CD4-positive, alpha-beta T cell treated with Interleukin-21 for 1 hour (primary cell): Measurements from ENCODE around the gene GABRB2.

Experiments used
- DNase-seq: peaks from one replicate; pipeline ENCODE4 v3.0.0-alpha.2; 2020

GABRB2 gene

GRCh38 chr5:161467703-161468102 lies 78.8 kb downstream of the GABRB2 start:
- no peak for DNase-seq

DNA sequence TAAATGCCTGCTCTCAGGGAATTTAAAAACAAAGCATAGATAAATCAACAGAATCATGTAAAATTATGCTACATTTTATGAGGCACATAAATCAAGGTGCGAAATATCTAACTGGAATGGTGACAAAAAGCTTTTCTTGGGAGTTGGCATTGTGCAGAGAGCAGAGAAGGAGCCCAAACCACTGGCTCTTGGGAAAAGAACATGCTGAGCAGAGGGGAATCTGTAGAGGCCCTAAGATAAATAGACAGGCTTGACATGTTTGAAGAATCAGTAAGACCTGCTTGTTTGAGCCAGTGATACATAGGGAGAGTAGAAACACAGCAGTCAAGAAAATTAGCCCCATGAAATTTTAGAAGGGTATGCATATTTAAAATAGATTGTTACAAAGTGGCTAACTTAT lies 85.8 kb downstream of the GABRB2 start:
- DNase-seq: no peak

GRCh38 chr5:161446655-161447054 lies 99.9 kb downstream of the GABRB2 start:
- DNase-seq: no peak

DNA sequence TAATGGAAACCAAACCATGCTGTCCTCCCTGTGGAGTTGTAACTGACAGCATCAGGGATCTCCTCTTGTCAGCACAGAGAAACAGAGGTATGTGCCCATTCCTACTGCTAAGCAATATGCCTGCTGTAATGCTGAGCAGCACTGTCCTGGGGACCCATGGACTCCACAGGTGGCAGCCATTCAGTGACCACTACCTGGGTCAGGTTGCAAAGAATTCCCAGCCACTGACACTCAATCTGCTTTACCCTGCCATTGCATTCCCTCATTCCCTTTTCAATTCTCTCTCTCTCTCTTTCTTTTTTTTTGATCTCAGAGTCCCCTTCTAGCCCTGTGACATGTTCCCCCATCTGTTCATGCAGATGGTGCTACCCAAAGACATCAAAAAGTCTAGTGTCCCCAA lies 104.1 kb downstream of the GABRB2 start:
- no peak for DNase-seq

DNA sequence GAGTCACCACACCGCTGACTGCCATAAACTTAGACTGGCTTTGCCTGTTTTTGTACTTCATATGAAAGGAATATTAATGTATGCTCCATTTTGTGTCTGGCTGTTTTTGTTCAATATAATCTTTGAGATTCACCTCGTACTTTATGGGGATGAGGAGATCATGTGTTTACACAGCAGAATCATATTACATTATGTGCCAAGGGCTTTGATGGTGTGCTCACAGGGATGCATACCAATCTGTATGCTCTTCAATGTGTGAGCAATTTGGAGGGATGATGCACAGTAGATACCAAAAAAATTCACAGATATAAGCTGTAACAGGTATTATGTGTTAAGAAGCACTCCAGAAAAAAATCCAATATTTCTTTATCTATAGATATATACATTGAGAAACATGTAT lies 113.7 kb downstream of the GABRB2 start:
- no peak for DNase-seq

GRCh38 chr5:161431963-161432362 lies 114.6 kb downstream of the GABRB2 start:
- no peak for DNase-seq

GRCh38 chr5:161421067-161421466 lies 125.5 kb downstream of the GABRB2 start:
- no peak for DNase-seq

GRCh38 chr5:161420521-161420920 lies 126.0 kb downstream of the GABRB2 start:
- no peak for DNase-seq

DNA sequence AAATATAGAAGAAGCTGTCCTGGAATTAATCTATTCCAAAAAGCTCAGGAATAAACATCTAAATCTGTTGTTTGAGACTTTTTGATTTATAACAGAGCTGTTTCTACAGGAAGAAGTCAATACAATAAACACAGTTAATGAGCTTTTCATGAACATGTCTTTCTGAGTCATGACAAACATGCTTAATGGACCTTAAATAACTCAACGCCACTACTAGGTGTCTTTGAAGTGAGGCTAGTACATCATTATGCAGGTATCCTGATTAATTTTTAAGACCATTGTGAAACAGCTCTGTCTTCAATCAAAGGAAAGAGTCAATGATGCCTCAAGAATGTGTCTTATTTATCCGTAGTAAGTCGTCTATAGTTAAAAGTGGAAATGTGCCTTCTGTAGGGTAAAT lies 131.6 kb downstream of the GABRB2 start:
- no peak for DNase-seq

DNA sequence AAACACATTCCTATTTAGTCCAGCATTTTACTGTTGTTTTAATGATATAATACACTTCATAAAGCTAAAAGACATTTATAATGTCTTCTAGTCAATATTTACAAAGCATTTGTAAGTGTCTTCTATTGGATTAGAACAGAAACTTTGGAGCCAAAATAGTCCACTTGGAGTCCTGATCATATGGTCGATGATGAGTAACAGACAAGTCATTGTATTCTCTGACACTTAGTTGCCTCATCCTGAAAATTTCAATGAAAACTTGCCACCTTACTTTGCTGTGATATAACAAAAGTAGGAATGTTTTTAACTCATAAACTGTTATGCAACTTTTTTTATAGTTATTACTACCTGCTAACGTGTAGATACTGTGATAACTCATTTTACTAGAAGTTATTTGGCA lies 132.5 kb downstream of the GABRB2 start:
- DNase-seq: no peak

- no peak for DNase-seq
Measured at GRCh38 chr5:161412792-161413191, 133.7 kb downstream of the GABRB2 start.

GRCh38 chr5:161411156-161411555 lies 135.4 kb downstream of the GABRB2 start:
- DNase-seq: no peak

DNA sequence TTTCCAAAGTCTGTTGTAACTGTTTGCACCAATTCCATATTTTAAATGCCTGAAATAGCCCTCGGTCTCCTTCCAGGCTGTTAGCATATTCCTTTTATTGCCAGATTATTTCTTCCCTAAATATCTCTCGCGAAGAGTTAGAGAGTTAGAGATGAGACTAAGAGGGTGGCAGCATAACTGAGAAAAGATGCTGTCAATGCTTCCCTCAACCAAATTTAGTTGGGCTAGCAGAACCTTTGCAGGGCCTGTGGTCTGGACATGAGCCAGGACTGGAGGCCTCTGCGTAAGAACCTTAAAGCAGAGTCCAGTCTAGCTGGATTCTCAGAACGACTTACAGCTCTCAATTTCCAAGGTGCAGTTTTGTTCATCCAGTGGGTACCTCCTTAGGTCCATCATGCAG lies 135.9 kb downstream of the GABRB2 start:
- no peak for DNase-seq

- no peak for DNase-seq
Measured at GRCh38 chr5:161409471-161409870, 137.1 kb downstream of the GABRB2 start.

GRCh38 chr5:161406880-161407279 lies 139.6 kb downstream of the GABRB2 start:
- no peak for DNase-seq

GRCh38 chr5:161403996-161404395 lies 142.5 kb downstream of the GABRB2 start:
- no peak for DNase-seq

DNA sequence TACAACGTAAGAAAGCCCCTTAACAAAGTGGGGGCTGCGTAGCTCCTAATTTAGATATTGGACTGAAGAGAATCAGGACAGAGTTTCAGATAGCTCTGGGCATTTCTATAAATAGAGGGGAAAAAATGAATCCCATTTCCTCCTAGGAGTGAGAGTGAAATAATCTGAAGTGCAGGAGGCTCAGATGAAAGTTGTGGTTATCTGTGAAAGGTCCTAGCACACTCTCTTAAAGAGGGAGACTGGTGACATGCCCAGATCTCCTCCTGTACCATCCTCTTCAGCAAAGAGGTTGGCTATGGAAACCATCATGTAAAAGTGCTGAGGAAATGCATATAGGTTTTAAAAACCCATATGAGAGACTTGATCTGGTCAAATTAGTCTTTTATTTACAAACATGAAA lies 143.4 kb downstream of the GABRB2 start:
- DNase-seq: no peak

DNA sequence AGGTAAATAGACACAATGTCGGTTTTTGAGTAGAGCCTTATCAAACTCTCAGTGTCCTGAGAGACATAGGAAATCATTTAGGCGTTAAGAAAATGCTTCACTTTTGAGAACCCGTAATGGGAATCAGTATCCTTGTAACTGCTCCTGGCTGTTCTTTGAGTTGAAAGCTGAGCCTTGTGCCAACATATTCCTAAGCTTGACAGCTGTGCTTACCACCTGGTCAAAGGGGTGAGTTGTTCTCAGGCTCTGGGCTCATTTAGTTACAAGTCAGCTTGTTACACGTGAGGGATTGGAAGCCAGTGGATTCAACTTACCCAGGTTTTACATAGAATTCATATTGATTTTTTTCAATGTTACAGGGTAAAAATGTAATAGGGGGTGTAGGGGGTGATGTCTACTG lies 145.9 kb downstream of the GABRB2 start:
- DNase-seq: no peak

DNA sequence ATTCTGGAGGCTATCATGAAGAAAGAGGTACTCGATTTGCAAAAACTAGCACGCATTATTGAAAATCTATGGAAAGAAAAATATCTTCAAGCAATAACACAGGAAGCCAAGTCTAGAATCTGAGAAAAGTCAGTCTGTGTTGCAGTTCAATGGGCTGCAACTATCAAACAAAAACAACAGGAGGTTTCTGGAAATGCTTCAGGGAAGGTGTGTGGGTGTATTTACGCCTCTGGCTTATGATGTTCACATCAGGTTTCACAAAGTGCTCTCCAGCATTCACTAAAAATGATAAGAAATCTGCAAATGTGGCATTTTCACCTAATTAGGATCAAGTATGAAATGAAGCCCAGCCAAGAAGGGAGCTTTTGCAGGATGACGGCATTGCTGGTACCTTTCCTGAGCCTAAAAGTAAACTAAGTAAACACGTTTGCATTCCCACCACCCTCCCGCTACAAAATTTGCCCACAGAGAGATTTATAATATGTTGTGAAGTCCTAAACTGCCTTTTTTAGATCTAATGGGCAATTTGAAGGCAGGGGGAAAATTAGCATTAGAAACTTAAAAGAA lies 146.4 kb downstream of the GABRB2 start:
- no peak for DNase-seq

DNA sequence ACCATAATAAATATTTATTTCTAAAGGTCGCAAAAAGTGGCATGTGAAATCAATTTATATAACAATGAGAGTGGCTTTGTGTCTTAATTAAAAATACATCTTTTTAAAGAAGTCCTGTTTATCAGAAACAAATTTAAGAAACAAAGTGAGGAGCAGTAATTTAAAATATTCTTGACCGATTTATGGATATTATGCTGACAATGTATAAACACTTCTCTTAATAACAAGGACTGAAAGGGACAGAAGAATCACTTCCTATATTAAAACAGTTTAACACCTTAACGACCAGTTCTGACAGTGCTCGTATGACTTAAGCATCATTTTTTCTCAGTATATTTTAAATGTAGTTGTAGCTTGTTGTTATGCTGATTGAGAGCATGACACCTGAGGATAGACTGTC lies 149.1 kb downstream of the GABRB2 start:
- no peak for DNase-seq

DNA sequence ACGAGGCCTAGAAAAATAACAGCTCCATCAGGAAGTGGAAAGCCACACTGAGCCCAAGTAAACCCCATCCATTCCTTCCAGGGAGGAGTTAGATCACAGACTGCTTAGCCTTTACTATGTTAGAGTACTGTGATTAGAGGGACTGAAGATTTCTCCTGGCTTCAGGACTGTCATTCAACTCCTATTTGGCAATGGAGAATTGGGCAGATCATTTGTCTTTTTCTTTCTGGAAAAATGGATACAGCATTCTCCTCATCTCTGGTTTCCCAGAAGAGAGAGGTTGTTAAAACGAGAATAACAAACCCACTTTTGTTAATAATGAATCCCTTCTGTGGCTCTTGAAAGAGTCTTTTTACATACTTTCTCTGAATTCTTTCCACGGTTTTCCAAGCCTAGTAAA lies 150.4 kb downstream of the GABRB2 start:
- DNase-seq: no peak

- DNase-seq: no peak
Measured at GRCh38 chr5:161391724-161392123, 154.8 kb downstream of the GABRB2 start.

DNA sequence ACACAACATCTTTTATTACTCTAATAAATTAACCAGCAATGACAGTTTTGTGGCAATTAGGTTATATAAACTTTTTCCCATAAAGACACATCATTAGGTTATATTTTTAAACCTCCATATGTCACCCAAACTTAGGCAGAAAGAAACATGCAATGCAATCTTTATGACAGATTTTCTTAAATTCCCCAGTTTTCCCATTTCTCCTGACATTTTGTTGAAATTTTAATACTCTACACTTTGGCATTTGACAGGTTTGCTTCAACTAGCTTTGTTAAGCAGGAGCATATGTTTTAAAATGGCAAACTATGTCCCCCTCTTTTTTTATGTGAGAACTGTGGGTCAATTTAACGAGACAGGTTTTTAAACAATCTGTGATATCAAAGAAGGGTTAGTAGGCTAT lies 155.5 kb downstream of the GABRB2 start:
- DNase-seq: no peak

DNA sequence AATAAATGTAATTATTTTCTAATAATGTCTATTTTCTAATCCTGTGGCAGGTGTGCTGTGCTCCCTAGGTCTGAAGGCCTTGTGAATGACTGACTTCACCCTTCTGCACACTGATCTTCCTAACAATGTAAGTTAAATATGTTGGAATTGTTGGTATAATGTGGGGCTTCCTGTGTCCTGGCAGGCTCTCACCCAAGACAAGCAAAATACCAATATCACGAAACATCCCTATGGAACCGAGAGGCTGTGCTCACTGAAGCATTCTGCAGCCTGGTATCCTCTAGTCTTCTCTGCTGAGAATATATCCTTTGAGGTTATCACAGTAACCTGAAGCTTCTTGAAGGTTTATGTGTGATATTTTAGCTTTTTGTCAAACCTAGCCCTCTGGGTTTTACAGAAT lies 159.4 kb downstream of the GABRB2 start:
- no peak for DNase-seq

GRCh38 chr5:161385027-161385426 lies 161.5 kb downstream of the GABRB2 start:
- no peak for DNase-seq

DNA sequence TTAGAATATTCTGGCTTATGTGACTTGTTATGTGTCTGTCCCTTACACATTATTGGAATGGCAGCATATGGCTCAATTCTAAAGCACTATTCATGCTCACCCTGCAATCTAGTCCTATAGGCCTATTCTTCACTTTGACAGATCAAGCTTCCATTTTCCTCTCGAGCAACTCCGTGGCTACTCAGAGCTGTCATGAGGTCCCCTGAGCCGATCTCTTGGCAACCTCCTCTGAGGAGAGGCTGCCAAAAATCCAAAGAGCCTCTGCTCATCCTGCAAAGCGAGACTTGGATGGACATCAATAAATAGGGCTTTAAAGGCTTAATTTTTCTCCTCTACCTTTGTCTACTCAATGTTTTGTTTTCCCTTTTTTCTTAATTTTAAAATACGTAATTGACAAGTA lies 163.8 kb downstream of the GABRB2 start:
- DNase-seq: no peak
